AG09309 (cell line): ENCODE data around the gene CAMK2B.

Experiments
- DNase-seq: peaks from one replicate; pipeline ENCODE4 v3.0.0-alpha.2; 2010; ENCODE audit warnings: low read depth
- H3K4me3 ChIP-seq: 2 replicates; pipeline ENCODE4 v1.5.1; 2011; ENCODE audit warnings: mild to moderate bottlenecking, low read depth, low read length, moderate library complexity; ENCODE audit not compliant: control insufficient read depth
- TF ChIP-seq, protein P1 (sequence below): IDR thresholded peaks from 2 replicates; pipeline ENCODE4 v1.5.1; 2011; ENCODE audit warnings: mild to moderate bottlenecking, low read depth, low read length, inconsistent platforms; ENCODE audit not compliant: insufficient read depth, control insufficient read depth; ENCODE audit errors: missing control alignments

The CAMK2B gene

DNA sequence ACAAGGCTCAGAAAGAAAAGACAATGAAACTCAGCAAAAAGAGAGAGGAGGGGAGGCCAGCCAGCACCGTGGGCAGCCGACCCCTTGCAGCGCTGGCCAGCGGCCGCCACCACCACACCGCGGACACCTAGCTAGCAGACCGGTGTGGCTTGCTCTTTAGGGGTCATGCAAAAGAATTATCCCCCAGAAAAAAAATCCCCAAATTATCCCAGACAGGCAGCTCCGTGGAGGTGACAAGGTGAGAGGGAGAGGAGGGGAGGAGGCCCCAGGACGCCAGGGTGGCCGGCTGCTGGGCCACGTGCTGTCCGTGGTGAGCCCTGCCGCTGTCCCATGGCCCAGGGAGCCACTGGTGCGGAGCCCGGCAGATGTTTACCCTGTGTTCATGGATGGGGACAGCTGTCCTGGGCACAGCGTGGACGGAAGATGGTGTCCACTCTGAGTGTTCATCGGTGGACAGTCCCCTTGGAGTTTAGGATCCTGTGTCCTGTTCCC lies 108.1 kb downstream of the CAMK2B start:
- TF ChIP-seq, protein P1, sequence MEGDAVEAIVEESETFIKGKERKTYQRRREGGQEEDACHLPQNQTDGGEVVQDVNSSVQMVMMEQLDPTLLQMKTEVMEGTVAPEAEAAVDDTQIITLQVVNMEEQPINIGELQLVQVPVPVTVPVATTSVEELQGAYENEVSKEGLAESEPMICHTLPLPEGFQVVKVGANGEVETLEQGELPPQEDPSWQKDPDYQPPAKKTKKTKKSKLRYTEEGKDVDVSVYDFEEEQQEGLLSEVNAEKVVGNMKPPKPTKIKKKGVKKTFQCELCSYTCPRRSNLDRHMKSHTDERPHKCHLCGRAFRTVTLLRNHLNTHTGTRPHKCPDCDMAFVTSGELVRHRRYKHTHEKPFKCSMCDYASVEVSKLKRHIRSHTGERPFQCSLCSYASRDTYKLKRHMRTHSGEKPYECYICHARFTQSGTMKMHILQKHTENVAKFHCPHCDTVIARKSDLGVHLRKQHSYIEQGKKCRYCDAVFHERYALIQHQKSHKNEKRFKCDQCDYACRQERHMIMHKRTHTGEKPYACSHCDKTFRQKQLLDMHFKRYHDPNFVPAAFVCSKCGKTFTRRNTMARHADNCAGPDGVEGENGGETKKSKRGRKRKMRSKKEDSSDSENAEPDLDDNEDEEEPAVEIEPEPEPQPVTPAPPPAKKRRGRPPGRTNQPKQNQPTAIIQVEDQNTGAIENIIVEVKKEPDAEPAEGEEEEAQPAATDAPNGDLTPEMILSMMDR: no peak
- H3K4me3 ChIP-seq: no peak overlapping the region
- no peak for DNase-seq

DNA sequence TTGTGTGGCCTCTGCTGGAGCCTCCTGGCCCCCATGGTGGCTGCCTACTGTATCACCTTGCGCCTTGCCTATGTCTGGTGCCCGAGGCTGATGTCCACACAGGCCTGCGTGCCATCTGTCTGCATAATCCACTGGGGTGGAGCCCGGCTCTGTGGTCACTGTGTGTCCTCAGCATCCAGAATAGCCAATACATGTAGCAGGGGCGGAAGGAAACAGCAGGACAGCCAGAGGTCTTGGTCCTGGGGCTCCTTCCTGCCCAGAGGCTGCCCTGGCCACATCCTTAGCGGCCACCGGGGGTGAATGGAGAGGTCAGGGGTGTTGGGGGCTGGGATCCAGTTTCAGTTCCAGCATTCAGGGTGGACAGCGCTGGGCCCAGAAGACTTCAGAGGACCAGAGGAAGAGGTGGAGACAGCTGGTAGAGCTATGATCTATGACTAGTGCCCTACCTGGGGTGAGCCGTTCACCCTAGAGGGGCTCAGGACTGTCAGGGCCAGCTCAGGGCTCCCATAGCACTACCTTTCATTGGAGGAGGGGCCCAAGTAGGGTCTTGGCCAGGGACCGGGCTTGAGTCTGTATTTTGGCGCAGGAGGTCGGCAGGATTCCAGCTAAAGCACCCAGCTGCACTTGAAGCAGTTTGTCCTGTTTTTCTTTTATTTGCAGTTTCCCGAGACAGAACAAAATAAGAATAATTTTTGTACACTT lies 108.7 kb downstream of the CAMK2B start:
- no peak overlapping the region for H3K4me3 ChIP-seq
- TF ChIP-seq, protein P1: no peak
- DNase-seq: no peak

DNA sequence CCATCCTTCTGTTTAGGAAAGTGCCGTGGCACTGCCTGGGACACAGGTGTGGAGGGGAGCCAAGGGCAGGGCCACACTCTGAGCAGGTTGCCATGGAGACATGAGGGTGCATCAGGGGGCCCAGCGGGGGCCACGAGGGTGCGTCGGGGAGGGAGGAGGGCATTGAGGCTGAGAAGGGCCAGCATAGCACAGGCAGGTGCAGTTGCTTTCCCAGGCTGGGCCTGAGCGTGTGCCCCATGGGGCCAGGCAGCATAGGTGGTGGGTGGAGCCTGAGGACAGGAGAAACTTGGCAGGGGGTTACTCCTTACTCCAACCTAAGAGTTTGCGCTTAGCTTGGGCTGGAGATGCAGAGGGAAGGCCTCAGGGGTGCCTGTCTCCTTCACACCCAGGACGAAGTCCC lies 109.4 kb downstream of the CAMK2B start:
- TF ChIP-seq, protein P1: no peak
- no peak overlapping the region for H3K4me3 ChIP-seq
- no peak for DNase-seq

DNA sequence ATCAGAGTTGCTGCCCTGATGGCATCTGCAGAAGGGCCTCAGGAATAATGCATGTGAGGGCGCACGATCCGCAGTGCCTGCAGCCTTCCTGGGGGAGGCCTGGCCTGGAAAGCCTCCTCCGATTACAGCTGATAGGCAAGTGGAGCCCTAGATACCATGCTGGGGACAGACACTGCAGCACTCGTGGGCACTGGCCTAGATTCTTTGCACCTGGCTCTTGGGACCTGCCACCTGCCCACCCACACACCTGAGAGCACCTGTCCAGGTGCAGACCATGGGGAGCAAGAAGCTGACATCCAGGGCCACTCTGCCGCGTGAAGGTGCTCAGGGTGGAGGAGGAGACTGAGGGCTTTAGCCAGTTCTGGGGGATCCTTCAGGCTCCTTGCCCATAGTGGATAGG lies 109.9 kb downstream of the CAMK2B start:
- DNase-seq: no peak
- TF ChIP-seq, protein P1: no peak
- H3K4me3 ChIP-seq: no peak overlapping the region

DNA sequence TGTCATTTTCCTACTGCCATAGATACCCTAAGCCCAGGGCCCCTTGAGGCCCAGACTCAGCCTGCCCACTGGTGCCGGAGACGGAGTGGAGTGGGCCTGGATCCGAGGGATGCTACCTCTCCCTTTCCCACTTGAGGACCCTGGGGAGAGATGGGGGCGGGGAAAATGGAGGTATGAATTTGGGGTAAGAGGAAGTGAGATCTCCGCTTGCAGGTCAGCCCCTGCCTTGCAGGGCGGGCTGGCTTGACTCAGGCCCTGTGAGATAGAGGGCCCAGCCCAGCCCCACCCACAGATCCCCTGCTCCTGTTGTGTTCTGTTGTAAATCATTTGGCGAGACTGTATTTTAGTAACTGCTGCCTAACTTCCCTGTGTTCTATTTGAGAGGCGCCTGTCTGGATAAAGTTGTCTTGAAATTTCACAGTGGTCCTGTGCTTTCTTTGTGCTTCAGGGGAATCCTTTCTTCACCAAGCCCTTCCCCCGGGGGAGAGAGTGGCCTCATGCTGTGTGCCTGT lies 111.5 kb downstream of the CAMK2B start:
- DNase-seq: no peak
- TF ChIP-seq, protein P1: no peak
- H3K4me3 ChIP-seq: no peak overlapping the region

DNA sequence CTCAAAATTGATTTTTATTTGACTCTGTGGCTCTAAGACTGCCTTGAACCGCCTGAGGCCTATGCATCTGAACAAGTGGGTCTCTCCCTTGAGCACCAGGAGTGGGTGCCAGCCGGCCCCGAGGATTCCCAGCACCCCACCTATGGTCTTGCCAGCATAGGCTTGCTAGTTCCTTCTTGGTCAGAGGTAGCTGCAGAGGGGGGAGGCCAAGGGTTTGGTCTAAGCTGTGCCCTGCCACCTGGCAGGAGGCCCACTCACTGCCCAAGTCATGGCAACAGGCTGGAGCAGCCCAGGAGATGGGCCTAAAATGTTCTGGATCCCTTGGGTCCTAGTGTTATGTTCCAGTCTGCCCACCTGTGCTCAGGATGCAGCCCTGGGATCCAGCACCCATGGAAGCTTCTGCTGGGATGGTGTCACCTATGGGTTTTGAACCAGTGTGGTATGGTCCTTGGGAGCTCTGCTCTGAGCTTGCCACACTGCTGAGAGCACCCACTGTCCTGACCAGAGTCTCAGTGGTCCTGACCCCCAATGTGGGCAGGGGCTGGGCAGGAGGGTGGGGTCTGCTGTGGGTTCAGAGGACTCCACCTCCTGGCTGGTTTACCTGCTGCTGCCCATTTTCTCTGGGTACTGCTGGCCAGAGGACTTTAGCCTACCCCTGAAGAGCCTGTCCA lies 112.1 kb downstream of the CAMK2B start:
- TF ChIP-seq, protein P1: no peak
- DNase-seq: no peak
- H3K4me3 ChIP-seq: no peak overlapping the region
